H1 (cell line): Measurements from ENCODE around the gene SLX4IP. TPM values are rescaled to one million over a fixed set of nuclear protein-coding genes. Genes with fewer than 3 reads are reported as not detected.

ENCODE experiments used
- CTCF ChIA-PET: fragments of 300-600 bp; sonication (Branson Sonifier 250); formaldehyde crosslinking; loops from one replicate; lab custom pipeline; 2021; ENCODE audit not compliant: partially characterized antibody; lab: Charles Lee
- POLR2A ChIA-PET: fragments of 300-600 bp; sonication (Branson Sonifier 250); formaldehyde crosslinking; loops from one replicate; lab custom pipeline; 2021; ENCODE audit warnings: inconsistent platforms; ENCODE audit not compliant: partially characterized antibody; lab: Charles Lee
- DNase-seq, 2 experiments: peaks; one replicate each; pipeline versions ENCODE4 v3.0.0 to v3.0.0-alpha.2; 2010 to 2022; ENCODE audit warnings: low spot score in 2 of 2, low read depth in 1 of 2, mixed read lengths in 1 of 2
- FAIRE-seq: peaks from 2 replicates; lab custom pipeline; 2011; peaks lifted over from hg19 to GRCh38; lab: Jason Lieb, UNC
- H2AFZ ChIP-seq: 2 replicates; pipeline ENCODE4 v1.8.1; 2012; ENCODE audit warnings: low read length, inconsistent platforms
- H2AK5ac ChIP-seq: 2 replicates; pipeline ENCODE4 v1.6.1; 2013; ENCODE audit warnings: low read depth, low read length
- H2BK120ac ChIP-seq: replicated peaks from 2 replicates; pipeline ENCODE3; 2013; ENCODE audit warnings: low read depth, low read length, inconsistent platforms
- H2BK12ac ChIP-seq: 2 replicates; pipeline ENCODE4 v1.6.1; 2013; ENCODE audit warnings: low read depth, low read length
- H2BK15ac ChIP-seq: 2 replicates; pipeline ENCODE4 v1.6.1; 2013; ENCODE audit warnings: low read length
- H2BK20ac ChIP-seq: 2 replicates; pipeline ENCODE4 v1.6.1; 2013; ENCODE audit warnings: low read length
- H2BK5ac ChIP-seq: 2 replicates; pipeline ENCODE4 v1.6.1; 2013; ENCODE audit warnings: low read depth, low read length
- H3K14ac ChIP-seq: 2 replicates; pipeline ENCODE4 v1.6.1; 2013; ENCODE audit warnings: inconsistent platforms; ENCODE audit not compliant: insufficient read length
- H3K18ac ChIP-seq: 2 replicates; pipeline ENCODE4 v1.6.1; 2013; ENCODE audit warnings: low read length; ENCODE audit errors: extremely low read depth
- H3K23ac ChIP-seq: 2 replicates; pipeline ENCODE4 v1.6.1; 2013; ENCODE audit warnings: inconsistent platforms; ENCODE audit not compliant: insufficient read length
- H3K23me2 ChIP-seq: 2 replicates; pipeline ENCODE4 v1.6.1; 2013; ENCODE audit warnings: low read depth, low read length
- H3K27ac ChIP-seq: 2 replicates; pipeline ENCODE4 v1.6.1; 2011; ENCODE audit warnings: low read depth, low read length, inconsistent platforms
- H3K27me3 ChIP-seq, 4 experiments: replicated peaks in 1 of 4; 1 replicate in 1 of 4; 2 replicates in 3 of 4; pipeline versions ENCODE4 v1.6.1 to v1.8.1; 2011 to 2013; ENCODE audit warnings: low read length in 3 of 4, mild to moderate bottlenecking in 3 of 4, inconsistent platforms in 2 of 4, mixed read lengths in 2 of 4, moderate library complexity in 1 of 4; ENCODE audit not compliant: control insufficient read depth in 3 of 4, insufficient read depth in 3 of 4; ENCODE audit errors: extremely low read depth in 1 of 4
- H3K36me3 ChIP-seq, 4 experiments: 2 replicates each; pipeline versions ENCODE4 v1.6.1 to v1.8.1; 2011 to 2013; ENCODE audit warnings: mild to moderate bottlenecking in 4 of 4, low read length in 3 of 4, moderate library complexity in 2 of 4, control low read depth in 1 of 4, inconsistent platforms in 1 of 4; ENCODE audit not compliant: insufficient read depth in 4 of 4, control insufficient read depth in 2 of 4
- H3K4ac ChIP-seq: replicated peaks from 2 replicates; pipeline ENCODE3; 2013; ENCODE audit warnings: low read length, low read depth, mixed read lengths, inconsistent platforms; ENCODE audit not compliant: insufficient read length
- H3K4me1 ChIP-seq, 4 experiments: replicated peaks in 1 of 4; 1 replicate in 1 of 4; 2 replicates in 3 of 4; pipeline versions ENCODE4 v1.6.1 to v1.8.1; 2011 to 2013; ENCODE audit warnings: low read length in 3 of 4, inconsistent platforms in 2 of 4, mixed read lengths in 1 of 4; ENCODE audit not compliant: insufficient read depth in 4 of 4, control insufficient read depth in 3 of 4
- H3K4me2 ChIP-seq, 2 experiments: 2 replicates each; pipeline versions ENCODE4 v1.6.1 to v1.8.1; 2011 to 2013; ENCODE audit warnings: low read depth in 2 of 2, low read length in 2 of 2, control low read depth in 1 of 2, inconsistent platforms in 1 of 2, mild to moderate bottlenecking in 1 of 2; ENCODE audit not compliant: insufficient read depth in 1 of 2
- H3K4me3 ChIP-seq, 4 experiments: fragments of 200-600, 300-600 bp in 1 of 4; sonication (generic), shearing (Covaris generic), sonication (Bioruptor Twin) in 1 of 4; 2 replicates each; pipeline versions ENCODE4 v1.5.1 to v1.8.1; 2011 to 2016; ENCODE audit warnings: low read length in 4 of 4, low read depth in 3 of 4, control low read depth in 2 of 4, inconsistent platforms in 2 of 4, mild to moderate bottlenecking in 2 of 4, mixed read lengths in 1 of 4, moderate library complexity in 1 of 4; ENCODE audit not compliant: insufficient read depth in 2 of 4; ENCODE audit errors: extremely low read depth in 1 of 4
- H3K56ac ChIP-seq: replicated peaks from 2 replicates; pipeline ENCODE3; 2013; ENCODE audit warnings: low read depth, mild to moderate bottlenecking, mixed read lengths, low read length, inconsistent platforms; ENCODE audit not compliant: insufficient read length
- H3K79me1 ChIP-seq: 2 replicates; pipeline ENCODE4 v1.6.1; 2013; ENCODE audit warnings: low read depth, low read length, control low read depth
- H3K79me2 ChIP-seq, 2 experiments: 2 replicates each; pipeline versions ENCODE4 v1.6.1 to v1.8.1; 2012 to 2013; ENCODE audit warnings: low read length in 2 of 2, mild to moderate bottlenecking in 2 of 2, inconsistent platforms in 1 of 2; ENCODE audit not compliant: insufficient read depth in 2 of 2, control insufficient read depth in 1 of 2
- H3K9ac ChIP-seq, 4 experiments: replicated peaks in 1 of 4; 1 replicate in 1 of 4; 2 replicates in 3 of 4; pipeline versions ENCODE4 v1.6.1 to v1.8.1; 2011 to 2013; ENCODE audit warnings: low read depth in 3 of 4, low read length in 3 of 4, control low read depth in 2 of 4, mild to moderate bottlenecking in 2 of 4, moderate library complexity in 2 of 4, inconsistent platforms in 1 of 4; ENCODE audit errors: extremely low read depth in 1 of 4
- H3K9me3 ChIP-seq, 2 experiments: 2 replicates each; pipeline versions ENCODE4 v1.6.1 to v1.8.1; 2012 to 2013; ENCODE audit warnings: mild to moderate bottlenecking in 2 of 2, moderate library complexity in 2 of 2, control low read depth in 1 of 2, inconsistent platforms in 1 of 2, low read depth in 1 of 2, low read length in 1 of 2, mixed read lengths in 1 of 2; ENCODE audit not compliant: insufficient read depth in 2 of 2
- H4K20me1 ChIP-seq, 2 experiments: replicated peaks in 1 of 2; 2 replicates each; pipeline versions ENCODE3 to v1.8.1; 2011 to 2013; ENCODE audit warnings: inconsistent platforms in 2 of 2, low read length in 2 of 2, mild to moderate bottlenecking in 1 of 2; ENCODE audit not compliant: insufficient read depth in 2 of 2, control insufficient read depth in 1 of 2
- H4K5ac ChIP-seq: 2 replicates; pipeline ENCODE4 v1.6.1; 2013; ENCODE audit warnings: low read length, low read depth, mixed read lengths, inconsistent platforms; ENCODE audit not compliant: insufficient read length
- H4K8ac ChIP-seq: 2 replicates; pipeline ENCODE4 v1.8.0; 2013; ENCODE audit warnings: mild to moderate bottlenecking, moderate library complexity, low read length, inconsistent platforms; ENCODE audit not compliant: insufficient read depth; ENCODE audit errors: extremely low read depth
- H4K91ac ChIP-seq: replicated peaks from 2 replicates; pipeline ENCODE3; 2013; ENCODE audit warnings: low read length, mixed read lengths, inconsistent platforms; ENCODE audit not compliant: insufficient read length
- CREB1 ChIP-seq: IDR thresholded peaks from 2 replicates; pipeline ENCODE4 v1.6.1; 2012; ENCODE audit warnings: inconsistent platforms
- CTBP2 ChIP-seq: IDR thresholded peaks from 2 replicates; pipeline ENCODE4 v1.7.0; 2011; ENCODE audit warnings: borderline replicate concordance, mild to moderate bottlenecking, moderate library complexity, mixed read lengths, low read length; ENCODE audit not compliant: insufficient read depth, insufficient read length
- TEAD4 ChIP-seq: IDR thresholded peaks from 2 replicates; pipeline ENCODE4 v1.6.1; 2012; ENCODE audit warnings: low read depth, low read length, inconsistent platforms, mixed read lengths
- WGBS, 2 experiments: shearing (Covaris generic) in 1 of 2; methylation state at CpG; one replicate each; pipeline versions ENCODE4 v1.1.6 to v1.1.7; 2013 to 2015; ENCODE audit warnings: low lambda C conversion rate in 2 of 2, mixed read lengths in 2 of 2, inconsistent platforms in 1 of 2, low coverage in 1 of 2, missing lambda C conversion rate in 1 of 2; ENCODE audit not compliant: insufficient replicate concordance in 2 of 2, insufficient coverage in 1 of 2, insufficient read length in 1 of 2; ENCODE audit errors: extremely low coverage in 1 of 2, missing lambda C conversion rate in 1 of 2; 5-methylcytosine and 5-hydroxymethylcytosine counted together
- polyA plus RNA-seq, 7 experiments: library from polyadenylated mRNA; depleted of rRNA in 3 of 7; stranded (reverse) in 5 of 7; unstranded in 2 of 7; fragments of >200 nt in 5 of 7; fragments of 200-250 nt in 2 of 7; gene quantifications; 1 replicate in 5 of 7; 2 replicates in 1 of 7; 4 replicates in 1 of 7; pipeline versions ENCODE4 v1.2.1 to v1.2.3, GENCODE V29; 2011 to 2013; ENCODE audit warnings: missing spikeins in 2 of 7, mixed read lengths in 2 of 7
- total RNA-seq: library from RNA; stranded (reverse); fragmentation: NEBNext Ultra II Directional; extraction: Animal tissue kit (Norgen Biotek cat#: 25700); gene quantifications from 2 replicates; pipeline ENCODE4 v1.2.1, GENCODE V29; 2021

The SLX4IP gene
- total and polyA plus RNA-seq, 2 of the 8 experiments (the other 6 are each of a cell fraction or from before 2014, with no cell fraction given) = 2.4 to 8.7 TPM

DNA sequence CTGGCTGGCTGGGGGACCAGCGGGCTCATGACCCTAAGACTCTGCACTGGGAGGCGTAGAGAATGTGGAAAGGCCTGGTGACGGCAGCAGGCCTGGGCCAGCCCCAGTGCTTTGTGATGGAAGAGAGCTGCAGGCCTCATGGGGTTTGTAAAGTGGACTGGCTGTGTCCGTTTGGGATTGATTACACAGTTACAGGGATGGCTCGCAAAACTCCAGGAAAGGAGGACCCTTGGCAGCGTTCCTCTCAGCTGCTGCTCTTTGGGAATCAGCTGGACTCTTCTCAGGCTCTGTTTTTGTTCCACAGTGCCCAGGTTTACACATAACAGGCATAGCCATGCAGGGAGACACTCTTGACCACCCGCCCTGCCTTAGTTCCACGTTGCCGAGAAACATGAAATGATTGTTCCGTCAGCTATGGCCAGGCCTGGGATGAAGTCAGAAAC is 89.0 kb downstream of the SLX4IP start:
- Histone ChIP-seq H3K14ac (no peak overlapping the region), H4K5ac (no peak overlapping the region), H3K79me1 (peaks cover 2% of the 10 kb centered on the region; the same call in 1 of the 2 replicates), H4K20me1 (no peaks in the 10 kb centered on the region), H3K23ac (no peak overlapping the region), H3K4ac (no peak overlapping the region), H3K4me2 (peak overlapping the region; percentile 30 to 31; a peak in 3 of 4 replicates), H3K23me2 (no peaks in the 10 kb centered on the region), H3K27ac (peak overlapping the region; percentile 2; the same call in 1 of the 2 replicates), H3K9ac (no peak overlapping the region; a peak in 1 of 7 replicates), H2BK12ac (peak overlapping the region; percentile 29; the same call in 1 of the 2 replicates), H3K27me3 (no peaks in the 10 kb centered on the region), H3K9me3 (no peaks in the 10 kb centered on the region), H4K91ac (no peak overlapping the region), H3K4me3 (no peak overlapping the region), H2BK5ac (peak overlapping the region; percentile 20; the same call in 1 of the 2 replicates), H4K8ac (no peak overlapping the region; the same call in 1 of the 2 replicates), H3K4me1 (peaks cover 5 to 12% (median 8%) of the 10 kb centered on the region in 4 experiments), H3K79me2 (peaks cover 0 to 10% of the 10 kb centered on the region in 2 experiments; a peak in 1 of 4 replicates), H3K36me3 (no peaks in the 10 kb centered on the region), H2BK15ac (no peak overlapping the region), H2BK20ac (no peak overlapping the region), H2AFZ (no peak overlapping the region), H2BK120ac (no peak overlapping the region), H2AK5ac (no peak overlapping the region), H3K18ac (no peak overlapping the region), H3K56ac (no peak overlapping the region)
- TF ChIP-seq TEAD4 = peak; percentile 44; the same call in 1 of the 2 replicates
- TF ChIP-seq CTBP2 = no peak
- peak; percentile 83 for TF ChIP-seq CREB1
- FAIRE-seq (peak; percentile 81), DNase-seq (peak in 1 of 2 experiments; percentile 61)
- 49% methylated on average over 10 of the region's 10 CpGs; no CpG with 5 or more reads in 1 of the 2 experiments for WGBS, 2 experiments
- POLR2A ChIA-PET = no interaction called here
- CTCF ChIA-PET = interaction anchor here (1.4 to 3.3 kb wide), 3 partner anchors 9 to 13 kb away, joined by 5 to 17 read pairs (median 9); no protein-coding TSS in a partner anchor
